ENCODE results near the gene GPATCH3. TPM values are rescaled to one million over a fixed set of nuclear protein-coding genes. Genes with fewer than 3 reads are reported as not detected.

Gene GPATCH3
- total RNA-seq, 1 donor: 11.8 TPM

GRCh38 chr1:26922431-26922729 lies 22.1 kb upstream of the GPATCH3 start:
- no peaks in the 10 kb centered on the region for H3K9me3 ChIP-seq (ENCODE audit: low read depth, low read length)
- peaks cover 24% of the 10 kb centered on the region for H3K4me1 ChIP-seq (ENCODE audit: insufficient read depth, low read length)
- H3K27me3 ChIP-seq (ENCODE audit: insufficient read depth, low read length): no peaks in the 10 kb centered on the region
- peak overlapping the region; percentile 61 for H3K4me3 ChIP-seq (ENCODE audit: low read length)

GRCh38 chr1:26921540-26922430 lies 21.5 kb upstream of the GPATCH3 start, which contains the start of gene NUDC:
NUDC (plus strand) TSS chr1:26921743; CDS start chr1:26921849, 106 bp downstream.
- Histone ChIP-seq H3K4me3 (ENCODE audit: low read length) (peak within 1 kb of the TSS; percentile 61), H3K4me1 (ENCODE audit: insufficient read depth, low read length) (peaks cover 24% of the 10 kb centered on the region), H3K27me3 (ENCODE audit: insufficient read depth, low read length) (no peaks in the 10 kb centered on the region), H3K9me3 (ENCODE audit: low read depth, low read length) (no peaks in the 10 kb centered on the region)

- H3K4me1 ChIP-seq (ENCODE audit: insufficient read depth, low read length): peaks cover 24% of the 10 kb centered on the region
- H3K9me3 ChIP-seq (ENCODE audit: low read depth, low read length): no peaks in the 10 kb centered on the region
- no peaks in the 10 kb centered on the region for H3K27me3 ChIP-seq (ENCODE audit: insufficient read depth, low read length)
- peak overlapping the region; percentile 61 for H3K4me3 ChIP-seq (ENCODE audit: low read length)
Measured at GRCh38 chr1:26921126-26921539, 20.9 kb upstream of the GPATCH3 start.

GRCh38 chr1:26915204-26915842 lies 15.1 kb upstream of the GPATCH3 start:
- no peaks in the 10 kb centered on the region for H3K27me3 ChIP-seq (ENCODE audit: insufficient read depth, low read length)
- H3K4me1 ChIP-seq (ENCODE audit: insufficient read depth, low read length): no peaks in the 10 kb centered on the region
- no peaks in the 10 kb centered on the region for H3K9me3 ChIP-seq (ENCODE audit: low read depth, low read length)
- H3K4me3 ChIP-seq (ENCODE audit: low read length): no peak overlapping the region

- Histone ChIP-seq H3K27me3 (ENCODE audit: insufficient read depth, low read length) (no peaks in the 10 kb centered on the region), H3K4me1 (ENCODE audit: insufficient read depth, low read length) (no peaks in the 10 kb centered on the region), H3K9me3 (ENCODE audit: low read depth, low read length) (no peaks in the 10 kb centered on the region), H3K4me3 (ENCODE audit: low read length) (no peak within 1 kb of the TSS)
Measured at GRCh38 chr1:26913754-26914619, 13.7 kb upstream of the GPATCH3 start, which contains the start of gene NR0B2. NR0B2 (minus strand) TSS chr1:26913975; CDS start chr1:26913940, 35 bp downstream.

GRCh38 chr1:26913389-26913753 lies 13.1 kb upstream of the GPATCH3 start:
- H3K27me3 ChIP-seq (ENCODE audit: insufficient read depth, low read length): no peaks in the 10 kb centered on the region
- H3K4me3 ChIP-seq (ENCODE audit: low read length): no peak overlapping the region
- no peaks in the 10 kb centered on the region for H3K4me1 ChIP-seq (ENCODE audit: insufficient read depth, low read length)
- no peaks in the 10 kb centered on the region for H3K9me3 ChIP-seq (ENCODE audit: low read depth, low read length)

GRCh38 chr1:26912147-26912490 lies 11.9 kb upstream of the GPATCH3 start:
- Histone ChIP-seq H3K27me3 (ENCODE audit: insufficient read depth, low read length) (no peaks in the 10 kb centered on the region), H3K4me1 (ENCODE audit: insufficient read depth, low read length) (no peaks in the 10 kb centered on the region), H3K4me3 (ENCODE audit: low read length) (no peak overlapping the region), H3K9me3 (ENCODE audit: low read depth, low read length) (no peaks in the 10 kb centered on the region)

- no peaks in the 10 kb centered on the region for H3K9me3 ChIP-seq (ENCODE audit: low read depth, low read length)
- H3K4me3 ChIP-seq (ENCODE audit: low read length): no peak overlapping the region
- no peaks in the 10 kb centered on the region for H3K27me3 ChIP-seq (ENCODE audit: insufficient read depth, low read length)
- no peaks in the 10 kb centered on the region for H3K4me1 ChIP-seq (ENCODE audit: insufficient read depth, low read length)
Measured at GRCh38 chr1:26911399-26912146, 11.3 kb upstream of the GPATCH3 start.

GRCh38 chr1:26910343-26911160 lies 10.3 kb upstream of the GPATCH3 start:
- Histone ChIP-seq H3K9me3 (ENCODE audit: low read depth, low read length) (no peaks in the 10 kb centered on the region), H3K4me1 (ENCODE audit: insufficient read depth, low read length) (no peaks in the 10 kb centered on the region), H3K4me3 (ENCODE audit: low read length) (no peak overlapping the region), H3K27me3 (ENCODE audit: insufficient read depth, low read length) (no peaks in the 10 kb centered on the region)

GRCh38 chr1:26909951-26910342 lies 9.7 kb upstream of the GPATCH3 start:
- H3K4me3 ChIP-seq (ENCODE audit: low read length): no peak overlapping the region
- no peaks in the 10 kb centered on the region for H3K27me3 ChIP-seq (ENCODE audit: insufficient read depth, low read length)

GRCh38 chr1:26907071-26907917 lies 7.0 kb upstream of the GPATCH3 start:
- no peaks in the 10 kb centered on the region for H3K4me1 ChIP-seq (ENCODE audit: insufficient read depth, low read length)
- no peak overlapping the region for H3K4me3 ChIP-seq (ENCODE audit: low read length)
- no peaks in the 10 kb centered on the region for H3K27me3 ChIP-seq (ENCODE audit: insufficient read depth, low read length)
- H3K9me3 ChIP-seq (ENCODE audit: low read depth, low read length): no peaks in the 10 kb centered on the region

More at GRCh38 chr1:26909951-26910342, 9.7 kb upstream of the GPATCH3 start:
- no peaks in the 10 kb centered on the region for H3K9me3 ChIP-seq (ENCODE audit: low read depth, low read length)
- no peaks in the 10 kb centered on the region for H3K4me1 ChIP-seq (ENCODE audit: insufficient read depth, low read length)

GRCh38 chr1:26900815-26901511 lies 696 bp upstream of the GPATCH3 start:
- Histone ChIP-seq H3K4me1 (ENCODE audit: insufficient read depth, low read length) (peaks cover 26% of the 10 kb centered on the region), H3K27me3 (ENCODE audit: insufficient read depth, low read length) (no peaks in the 10 kb centered on the region), H3K9me3 (ENCODE audit: low read depth, low read length) (no peaks in the 10 kb centered on the region), H3K4me3 (ENCODE audit: low read length) (peak overlapping the region; percentile 71)

- H3K4me1 ChIP-seq (ENCODE audit: insufficient read depth, low read length): peaks cover 26% of the 10 kb centered on the region
- H3K4me3 ChIP-seq (ENCODE audit: low read length): no peak overlapping the region
- H3K27me3 ChIP-seq (ENCODE audit: insufficient read depth, low read length): no peaks in the 10 kb centered on the region
- no peaks in the 10 kb centered on the region for H3K9me3 ChIP-seq (ENCODE audit: low read depth, low read length)
Measured at GRCh38 chr1:26897351-26897750, 2.9 kb downstream of the GPATCH3 start.
